H1 (cell line): ENCODE measurements around the gene CASP9. TPM values are rescaled to one million over a fixed set of nuclear protein-coding genes. Genes with fewer than 3 reads are reported as not detected.

Experiments used
- CTCF ChIA-PET: fragments of 300-600 bp; sonication (Branson Sonifier 250); formaldehyde crosslinking; loops from one replicate; lab custom pipeline; 2021; ENCODE audit not compliant: partially characterized antibody; lab: Charles Lee
- POLR2A ChIA-PET: fragments of 300-600 bp; sonication (Branson Sonifier 250); formaldehyde crosslinking; loops from one replicate; lab custom pipeline; 2021; ENCODE audit warnings: inconsistent platforms; ENCODE audit not compliant: partially characterized antibody; lab: Charles Lee
- DNase-seq, 2 experiments: peaks; one replicate each; pipeline versions ENCODE4 v3.0.0 to v3.0.0-alpha.2; 2010 to 2022; ENCODE audit warnings: low spot score in 2 of 2, low read depth in 1 of 2, mixed read lengths in 1 of 2
- FAIRE-seq: peaks from 2 replicates; lab custom pipeline; 2011; peaks lifted over from hg19 to GRCh38; lab: Jason Lieb, UNC
- H2AFZ ChIP-seq: 2 replicates; pipeline ENCODE4 v1.8.1; 2012; ENCODE audit warnings: low read length, inconsistent platforms
- H2AK5ac ChIP-seq: 2 replicates; pipeline ENCODE4 v1.6.1; 2013; ENCODE audit warnings: low read depth, low read length
- H2BK120ac ChIP-seq: replicated peaks from 2 replicates; pipeline ENCODE3; 2013; ENCODE audit warnings: low read depth, low read length, inconsistent platforms
- H2BK12ac ChIP-seq: 2 replicates; pipeline ENCODE4 v1.6.1; 2013; ENCODE audit warnings: low read depth, low read length
- H2BK15ac ChIP-seq: 2 replicates; pipeline ENCODE4 v1.6.1; 2013; ENCODE audit warnings: low read length
- H2BK20ac ChIP-seq: 2 replicates; pipeline ENCODE4 v1.6.1; 2013; ENCODE audit warnings: low read length
- H2BK5ac ChIP-seq: 2 replicates; pipeline ENCODE4 v1.6.1; 2013; ENCODE audit warnings: low read depth, low read length
- H3K14ac ChIP-seq: 2 replicates; pipeline ENCODE4 v1.6.1; 2013; ENCODE audit warnings: inconsistent platforms; ENCODE audit not compliant: insufficient read length
- H3K18ac ChIP-seq: 2 replicates; pipeline ENCODE4 v1.6.1; 2013; ENCODE audit warnings: low read length; ENCODE audit errors: extremely low read depth
- H3K23ac ChIP-seq: 2 replicates; pipeline ENCODE4 v1.6.1; 2013; ENCODE audit warnings: inconsistent platforms; ENCODE audit not compliant: insufficient read length
- H3K23me2 ChIP-seq: 2 replicates; pipeline ENCODE4 v1.6.1; 2013; ENCODE audit warnings: low read depth, low read length
- H3K27ac ChIP-seq: 2 replicates; pipeline ENCODE4 v1.6.1; 2011; ENCODE audit warnings: low read depth, low read length, inconsistent platforms
- H3K27me3 ChIP-seq, 4 experiments: replicated peaks in 1 of 4; 1 replicate in 1 of 4; 2 replicates in 3 of 4; pipeline versions ENCODE4 v1.6.1 to v1.8.1; 2011 to 2013; ENCODE audit warnings: low read length in 3 of 4, mild to moderate bottlenecking in 3 of 4, inconsistent platforms in 2 of 4, mixed read lengths in 2 of 4, moderate library complexity in 1 of 4; ENCODE audit not compliant: control insufficient read depth in 3 of 4, insufficient read depth in 3 of 4; ENCODE audit errors: extremely low read depth in 1 of 4
- H3K36me3 ChIP-seq, 4 experiments: 2 replicates each; pipeline versions ENCODE4 v1.6.1 to v1.8.1; 2011 to 2013; ENCODE audit warnings: mild to moderate bottlenecking in 4 of 4, low read length in 3 of 4, moderate library complexity in 2 of 4, control low read depth in 1 of 4, inconsistent platforms in 1 of 4; ENCODE audit not compliant: insufficient read depth in 4 of 4, control insufficient read depth in 2 of 4
- H3K4ac ChIP-seq: replicated peaks from 2 replicates; pipeline ENCODE3; 2013; ENCODE audit warnings: low read length, low read depth, mixed read lengths, inconsistent platforms; ENCODE audit not compliant: insufficient read length
- H3K4me1 ChIP-seq, 4 experiments: replicated peaks in 1 of 4; 1 replicate in 1 of 4; 2 replicates in 3 of 4; pipeline versions ENCODE4 v1.6.1 to v1.8.1; 2011 to 2013; ENCODE audit warnings: low read length in 3 of 4, inconsistent platforms in 2 of 4, mixed read lengths in 1 of 4; ENCODE audit not compliant: insufficient read depth in 4 of 4, control insufficient read depth in 3 of 4
- H3K4me2 ChIP-seq, 2 experiments: 2 replicates each; pipeline versions ENCODE4 v1.6.1 to v1.8.1; 2011 to 2013; ENCODE audit warnings: low read depth in 2 of 2, low read length in 2 of 2, control low read depth in 1 of 2, inconsistent platforms in 1 of 2, mild to moderate bottlenecking in 1 of 2; ENCODE audit not compliant: insufficient read depth in 1 of 2
- H3K4me3 ChIP-seq, 4 experiments: fragments of 200-600, 300-600 bp in 1 of 4; sonication (generic), shearing (Covaris generic), sonication (Bioruptor Twin) in 1 of 4; 2 replicates each; pipeline versions ENCODE4 v1.5.1 to v1.8.1; 2011 to 2016; ENCODE audit warnings: low read length in 4 of 4, low read depth in 3 of 4, control low read depth in 2 of 4, inconsistent platforms in 2 of 4, mild to moderate bottlenecking in 2 of 4, mixed read lengths in 1 of 4, moderate library complexity in 1 of 4; ENCODE audit not compliant: insufficient read depth in 2 of 4; ENCODE audit errors: extremely low read depth in 1 of 4
- H3K56ac ChIP-seq: replicated peaks from 2 replicates; pipeline ENCODE3; 2013; ENCODE audit warnings: low read depth, mild to moderate bottlenecking, mixed read lengths, low read length, inconsistent platforms; ENCODE audit not compliant: insufficient read length
- H3K79me1 ChIP-seq: 2 replicates; pipeline ENCODE4 v1.6.1; 2013; ENCODE audit warnings: low read depth, low read length, control low read depth
- H3K79me2 ChIP-seq, 2 experiments: 2 replicates each; pipeline versions ENCODE4 v1.6.1 to v1.8.1; 2012 to 2013; ENCODE audit warnings: low read length in 2 of 2, mild to moderate bottlenecking in 2 of 2, inconsistent platforms in 1 of 2; ENCODE audit not compliant: insufficient read depth in 2 of 2, control insufficient read depth in 1 of 2
- H3K9ac ChIP-seq, 4 experiments: replicated peaks in 1 of 4; 1 replicate in 1 of 4; 2 replicates in 3 of 4; pipeline versions ENCODE4 v1.6.1 to v1.8.1; 2011 to 2013; ENCODE audit warnings: low read depth in 3 of 4, low read length in 3 of 4, control low read depth in 2 of 4, mild to moderate bottlenecking in 2 of 4, moderate library complexity in 2 of 4, inconsistent platforms in 1 of 4; ENCODE audit errors: extremely low read depth in 1 of 4
- H3K9me3 ChIP-seq, 2 experiments: 2 replicates each; pipeline versions ENCODE4 v1.6.1 to v1.8.1; 2012 to 2013; ENCODE audit warnings: mild to moderate bottlenecking in 2 of 2, moderate library complexity in 2 of 2, control low read depth in 1 of 2, inconsistent platforms in 1 of 2, low read depth in 1 of 2, low read length in 1 of 2, mixed read lengths in 1 of 2; ENCODE audit not compliant: insufficient read depth in 2 of 2
- H4K20me1 ChIP-seq, 2 experiments: replicated peaks in 1 of 2; 2 replicates each; pipeline versions ENCODE3 to v1.8.1; 2011 to 2013; ENCODE audit warnings: inconsistent platforms in 2 of 2, low read length in 2 of 2, mild to moderate bottlenecking in 1 of 2; ENCODE audit not compliant: insufficient read depth in 2 of 2, control insufficient read depth in 1 of 2
- H4K5ac ChIP-seq: 2 replicates; pipeline ENCODE4 v1.6.1; 2013; ENCODE audit warnings: low read length, low read depth, mixed read lengths, inconsistent platforms; ENCODE audit not compliant: insufficient read length
- H4K8ac ChIP-seq: 2 replicates; pipeline ENCODE4 v1.8.0; 2013; ENCODE audit warnings: mild to moderate bottlenecking, moderate library complexity, low read length, inconsistent platforms; ENCODE audit not compliant: insufficient read depth; ENCODE audit errors: extremely low read depth
- H4K91ac ChIP-seq: replicated peaks from 2 replicates; pipeline ENCODE3; 2013; ENCODE audit warnings: low read length, mixed read lengths, inconsistent platforms; ENCODE audit not compliant: insufficient read length
- CHD1 ChIP-seq: IDR thresholded peaks from 2 replicates; pipeline ENCODE4 v1.6.1; 2012; ENCODE audit warnings: low read depth, low read length, improper control_type of control experiment
- CHD2 ChIP-seq: IDR thresholded peaks from 2 replicates; pipeline ENCODE4 v1.6.1; 2012; ENCODE audit warnings: low read length, improper control_type of control experiment
- RXRA ChIP-seq: IDR thresholded peaks from 2 replicates; pipeline ENCODE4 v1.6.1; 2011; ENCODE audit warnings: low read depth, mild to moderate bottlenecking, low read length, moderate library complexity; ENCODE audit not compliant: insufficient read depth
- SP4 ChIP-seq: IDR thresholded peaks from 2 replicates; pipeline ENCODE4 v1.6.1; 2012; ENCODE audit warnings: low read length, inconsistent platforms
- USF2 ChIP-seq: IDR thresholded peaks from 2 replicates; pipeline ENCODE4 v1.6.1; 2011; ENCODE audit warnings: low read length, improper control_type of control experiment
- WGBS, 2 experiments: shearing (Covaris generic) in 1 of 2; methylation state at CpG; one replicate each; pipeline versions ENCODE4 v1.1.6 to v1.1.7; 2013 to 2015; ENCODE audit warnings: low lambda C conversion rate in 2 of 2, mixed read lengths in 2 of 2, inconsistent platforms in 1 of 2, low coverage in 1 of 2, missing lambda C conversion rate in 1 of 2; ENCODE audit not compliant: insufficient replicate concordance in 2 of 2, insufficient coverage in 1 of 2, insufficient read length in 1 of 2; ENCODE audit errors: extremely low coverage in 1 of 2, missing lambda C conversion rate in 1 of 2; 5-methylcytosine and 5-hydroxymethylcytosine counted together
- polyA plus RNA-seq, 7 experiments: library from polyadenylated mRNA; depleted of rRNA in 3 of 7; stranded (reverse) in 5 of 7; unstranded in 2 of 7; fragments of >200 nt in 5 of 7; fragments of 200-250 nt in 2 of 7; gene quantifications; 1 replicate in 5 of 7; 2 replicates in 1 of 7; 4 replicates in 1 of 7; pipeline versions ENCODE4 v1.2.1 to v1.2.3, GENCODE V29; 2011 to 2013; ENCODE audit warnings: missing spikeins in 2 of 7, mixed read lengths in 2 of 7
- total RNA-seq: library from RNA; stranded (reverse); fragmentation: NEBNext Ultra II Directional; extraction: Animal tissue kit (Norgen Biotek cat#: 25700); gene quantifications from 2 replicates; pipeline ENCODE4 v1.2.1, GENCODE V29; 2021

Gene CASP9
- total and polyA plus RNA-seq, 2 of the 8 experiments (the other 6 are each of a cell fraction or from before 2014, with no cell fraction given): 14.8 to 36.3 TPM

- FAIRE-seq: no peak
Observed at GRCh38 chr1:15538771-15539170, 14.8 kb upstream of the CASP9 start.

More at GRCh38 chr1:15538771-15539170, 14.8 kb upstream of the CASP9 start:
- Histone ChIP-seq H3K79me1 (no peaks in the 10 kb centered on the region), H4K20me1 (no peaks in the 10 kb centered on the region), H3K56ac (no peak overlapping the region), H4K5ac (no peak overlapping the region), H3K36me3 (peaks cover 2 to 61% (median 23%) of the 10 kb centered on the region in 4 experiments), H3K23ac (no peak overlapping the region), H2BK120ac (no peak overlapping the region), H2BK15ac (no peak overlapping the region), H4K91ac (no peak overlapping the region), H3K4me1 (no peaks in the 10 kb centered on the region), H2AK5ac (no peak overlapping the region), H3K27me3 (no peaks in the 10 kb centered on the region), H3K4me3 (no peak overlapping the region), H3K18ac (no peak overlapping the region), H2BK20ac (no peak overlapping the region), H3K4ac (no peak overlapping the region), H2BK5ac (no peak overlapping the region), H2AFZ (no peak overlapping the region), H3K9me3 (no peaks in the 10 kb centered on the region), H3K14ac (no peak overlapping the region), H3K79me2 (no peaks in the 10 kb centered on the region), H3K4me2 (no peak overlapping the region), H3K23me2 (no peaks in the 10 kb centered on the region), H3K27ac (no peak overlapping the region), H3K9ac (no peak overlapping the region), H4K8ac (no peak overlapping the region), H2BK12ac (no peak overlapping the region)
- POLR2A ChIA-PET: interaction anchor here (1.2 kb wide), 1 partner anchor 12 kb away, joined by 3 read pairs; the partner anchor contains the start of gene DNAJC16
- TF ChIP-seq RXRA (no peak), CHD1 (no peak), SP4 (no peak), CHD2 (no peak), USF2 (no peak)
- 91% methylated on average over 6 of the region's 6 CpGs; no CpG with 5 or more reads in 1 of the 2 experiments for WGBS, 2 experiments
- DNase-seq: no peak
- CTCF ChIA-PET: no interaction called here
